WTC11 (cell line): ENCODE results near the gene CDH13. TPM values are rescaled to one million over a fixed set of nuclear protein-coding genes. Genes with fewer than 3 reads are reported as not detected.

ENCODE experiments used
- ATAC-seq: fragments of 200-7000 bp; cut with Tn5 transposase; 2 replicates; pipeline ENCODE4 v1.10.0; 2021; ENCODE audit warnings: mild to moderate bottlenecking, moderate library complexity
- CTCF ChIA-PET: fragments of 300-600 bp; sonication (Branson Sonifier 250); formaldehyde crosslinking; loops from one replicate; lab custom pipeline; 2021; ENCODE audit warnings: antibody characterized with exemption; lab: Charles Lee
- POLR2A ChIA-PET: fragments of 350-600 bp; sonication (Branson Sonifier 250); formaldehyde crosslinking; loops from one replicate; lab custom pipeline; 2021; ENCODE audit warnings: antibody characterized with exemption; lab: Charles Lee
- DNase-seq: peaks from one replicate; pipeline ENCODE4 v3.0.0; 2021; ENCODE audit warnings: low spot score
- H3K27ac Mint-ChIP-seq: 2 replicates; pipeline ENCODE4 v1.8.0; 2021; ENCODE audit warnings: mixed read lengths
- H3K27me3 Mint-ChIP-seq: 2 replicates; pipeline ENCODE4 v1.8.0; 2021; ENCODE audit warnings: low read depth, mild to moderate bottlenecking, moderate library complexity, mixed read lengths
- H3K36me3 Mint-ChIP-seq: 2 replicates; pipeline ENCODE4 v1.8.0; 2021; ENCODE audit warnings: mixed read lengths
- H3K4me1 Mint-ChIP-seq: 2 replicates; pipeline ENCODE4 v1.8.0; 2022; ENCODE audit warnings: mixed read lengths
- H3K4me3 Mint-ChIP-seq: 2 replicates; pipeline ENCODE4 v1.8.0; 2021; ENCODE audit warnings: mild to moderate bottlenecking, moderate library complexity, mixed read lengths
- H3K9me3 Mint-ChIP-seq: 2 replicates; pipeline ENCODE4 v1.8.0; 2021; ENCODE audit warnings: mixed read lengths
- AFF4 ChIP-seq: sonication (generic); formaldehyde crosslinking; IDR thresholded peaks from 2 replicates; pipeline ENCODE4 v1.8.1; 2023; ENCODE audit warnings: mild to moderate bottlenecking, missing genetic modification reagents, borderline replicate concordance
- AR ChIP-seq: fragments of 250-450 bp; sonication (Bioruptor Pico); IDR thresholded peaks from 2 replicates; pipeline ENCODE4 v1.9.0; 2021; ENCODE audit warnings: mild to moderate bottlenecking
- ATF3 ChIP-seq: sonication (generic); formaldehyde crosslinking; conservative IDR thresholded peaks from 2 replicates; pipeline ENCODE4 v1.8.1; 2022; ENCODE audit warnings: mild to moderate bottlenecking, missing genetic modification reagents
- ATF6 ChIP-seq: sonication (generic); formaldehyde crosslinking; IDR thresholded peaks from 2 replicates; pipeline ENCODE4 v1.8.1; 2023; ENCODE audit warnings: mild to moderate bottlenecking, missing genetic modification reagents
- E2F4 ChIP-seq: sonication (generic); formaldehyde crosslinking; IDR thresholded peaks from 2 replicates; pipeline ENCODE4 v1.8.1; 2022; ENCODE audit warnings: low read depth, mild to moderate bottlenecking, moderate library complexity, missing genetic modification reagents, borderline replicate concordance
- EMX1 ChIP-seq: fragments of 250-450 bp; sonication (Bioruptor Pico); IDR thresholded peaks from 2 replicates; pipeline ENCODE4 v1.8.0; 2021; ENCODE audit warnings: mild to moderate bottlenecking
- ESRRA ChIP-seq: sonication (generic); formaldehyde crosslinking; IDR thresholded peaks from 2 replicates; pipeline ENCODE4 v1.8.1; 2022; ENCODE audit warnings: mild to moderate bottlenecking, missing genetic modification reagents, borderline replicate concordance
- ETV6 ChIP-seq: sonication (generic); formaldehyde crosslinking; IDR thresholded peaks from 2 replicates; pipeline ENCODE4 v1.8.1; 2022; ENCODE audit warnings: mild to moderate bottlenecking, missing genetic modification reagents
- HMGA2 ChIP-seq: fragments of 250-450 bp; sonication (Bioruptor Pico); IDR thresholded peaks from 2 replicates; pipeline ENCODE4 v1.4.0; 2021; ENCODE audit warnings: mild to moderate bottlenecking, moderate library complexity
- HMGXB4 ChIP-seq: sonication (generic); formaldehyde crosslinking; IDR thresholded peaks from 2 replicates; pipeline ENCODE4 v1.8.1; 2023; ENCODE audit warnings: mild to moderate bottlenecking, moderate library complexity, missing genetic modification reagents
- IRF2 ChIP-seq: sonication (generic); formaldehyde crosslinking; IDR thresholded peaks from 2 replicates; pipeline ENCODE4 v1.8.0; 2022; ENCODE audit warnings: low read depth, missing genetic modification reagents, borderline replicate concordance
- MLX ChIP-seq: sonication (generic); formaldehyde crosslinking; IDR thresholded peaks from 2 replicates; pipeline ENCODE4 v1.8.1; 2023; ENCODE audit warnings: mild to moderate bottlenecking, missing genetic modification reagents, moderate library complexity
- NFYB ChIP-seq: sonication (generic); formaldehyde crosslinking; conservative IDR thresholded peaks from 2 replicates; pipeline ENCODE4 v1.8.0; 2022; ENCODE audit warnings: low read depth, missing genetic modification reagents
- NR1H2 ChIP-seq: sonication (generic); formaldehyde crosslinking; IDR thresholded peaks from 2 replicates; pipeline ENCODE4 v1.9.0; 2021; ENCODE audit warnings: mild to moderate bottlenecking, moderate library complexity, missing genetic modification reagents
- NR3C1 ChIP-seq: sonication (generic); formaldehyde crosslinking; conservative IDR thresholded peaks from 2 replicates; pipeline ENCODE4 v1.8.1; 2023; ENCODE audit warnings: low read depth, mild to moderate bottlenecking, missing genetic modification reagents
- PRRX2 ChIP-seq: fragments of 250-450 bp; sonication (Bioruptor Pico); IDR thresholded peaks from 2 replicates; pipeline ENCODE4 v1.8.0; 2021; ENCODE audit warnings: mild to moderate bottlenecking
- TEAD1 ChIP-seq: sonication (generic); formaldehyde crosslinking; IDR thresholded peaks from 2 replicates; pipeline ENCODE4 v1.8.0; 2022; ENCODE audit warnings: mild to moderate bottlenecking, missing genetic modification reagents
- ZNF138 ChIP-seq: sonication (generic); formaldehyde crosslinking; conservative IDR thresholded peaks from 2 replicates; pipeline ENCODE4 v1.8.1; 2022; ENCODE audit warnings: mild to moderate bottlenecking, moderate library complexity, missing genetic modification reagents
- ZNF423 ChIP-seq: fragments of 250-450 bp; sonication (Bioruptor Pico); IDR thresholded peaks from 2 replicates; pipeline ENCODE4 v2.1.2; 2022; ENCODE audit warnings: mild to moderate bottlenecking, moderate library complexity
- ZNF671 ChIP-seq: fragments of 250-450 bp; sonication (Bioruptor Pico); IDR thresholded peaks from 2 replicates; pipeline ENCODE4 v1.8.0; 2021; ENCODE audit warnings: mild to moderate bottlenecking
- total RNA-seq: library from RNA; stranded (reverse); gene quantifications from 3 replicates; pipeline ENCODE4 v1.2.3, GENCODE V29; 2021

Gene CDH13
- total RNA-seq, 1 experiment from 2014 or later: 0.81 TPM

- no peak for TF ChIP-seq AR
- no peak for TF ChIP-seq ATF3 (CRISPR knock-in tag)
- TF ChIP-seq, all 79 proteins: peak for 0
Measured at GRCh38 chr16:82953517-82953916, 326.7 kb downstream of the CDH13 start (continued).

GRCh38 chr16:82954224-82954929, 327.6 kb downstream of the CDH13 start:
- Mint-ChIP-seq H3K4me3 (no peak overlapping the region), H3K36me3 (no peaks in the 10 kb centered on the region), H3K4me1 (no peaks in the 10 kb centered on the region), H3K9me3 (peaks cover 6% of the 10 kb centered on the region; the same call in 1 of the 2 replicates), H3K27ac (no peak overlapping the region), H3K27me3 (no peaks in the 10 kb centered on the region)
- DNase-seq: no peak
- ATAC-seq: no peak
- TF ChIP-seq ESRRA (CRISPR knock-in tag): no peak
- no peak for TF ChIP-seq ZNF671 (CRISPR knock-in tag)
- TF ChIP-seq E2F4 (CRISPR knock-in tag): no peak
- TF ChIP-seq NFYB (CRISPR knock-in tag): no peak
- TF ChIP-seq HMGA2 (CRISPR knock-in tag): no peak
- TF ChIP-seq EMX1 (CRISPR knock-in tag): no peak
- TF ChIP-seq ZNF423: no peak
- TF ChIP-seq MLX: no peak
- TF ChIP-seq PRRX2 (CRISPR knock-in tag): no peak
- TF ChIP-seq ETV6 (CRISPR knock-in tag): no peak
- no peak for TF ChIP-seq AFF4 (CRISPR knock-in tag)
- no peak for TF ChIP-seq TEAD1 (CRISPR knock-in tag)
- TF ChIP-seq NR1H2: no peak
- TF ChIP-seq IRF2: no peak
- no peak for TF ChIP-seq ATF6
- no peak for TF ChIP-seq HMGXB4 (CRISPR knock-in tag)
- no peak for TF ChIP-seq ZNF138 (CRISPR knock-in tag)
- TF ChIP-seq NR3C1: no peak
- CTCF ChIA-PET: no interaction called here
- POLR2A ChIA-PET: no interaction called here
